Type B pancreatic cell (in vitro differentiated cells): Measurements from ENCODE around the gene EIF5. TPM values are rescaled to one million over a fixed set of nuclear protein-coding genes. Genes with fewer than 3 reads are reported as not detected.

Experiments used
- DNase-seq: peaks from one replicate; pipeline ENCODE4 v3.0.0; 2021; ENCODE audit warnings: mixed read lengths; ENCODE audit not compliant: unreplicated experiment; ENCODE audit errors: extremely low spot score
- H3K27ac Mint-ChIP-seq: 2 replicates; pipeline ENCODE4 v1.8.0; 2021; ENCODE audit warnings: mild to moderate bottlenecking, mixed read lengths
- H3K27me3 Mint-ChIP-seq: 2 replicates; pipeline ENCODE4 v1.8.0; 2021; ENCODE audit warnings: mixed read lengths
- H3K36me3 Mint-ChIP-seq: 2 replicates; pipeline ENCODE4 v1.8.0; 2021; ENCODE audit warnings: mixed read lengths
- H3K4me1 Mint-ChIP-seq: one replicate; pipeline ENCODE4 v1.8.0; 2021; ENCODE audit warnings: mixed read lengths; ENCODE audit not compliant: unreplicated experiment
- H3K4me3 Mint-ChIP-seq: 2 replicates; pipeline ENCODE4 v1.8.0; 2021; ENCODE audit warnings: mild to moderate bottlenecking, mixed read lengths
- H3K9me3 Mint-ChIP-seq: 2 replicates; pipeline ENCODE4 v1.8.0; 2021; ENCODE audit warnings: mixed read lengths
- total RNA-seq: library from RNA; stranded (reverse); gene quantifications from 2 replicates; pipeline ENCODE4 v1.2.1, GENCODE V29; 2021; ENCODE audit warnings: low replicate concordance
- TF ChIP-seq, protein P1 (sequence below): fragments of 200-600 bp; sonication (generic); conservative IDR thresholded peaks from 2 replicates; pipeline ENCODE4 v1.5.0; 2021; ENCODE audit warnings: antibody characterized with exemption, mild to moderate bottlenecking

EIF5 gene
- total RNA-seq, 1 donor from 2014 or later: 340 TPM

GRCh38 chr14:103301512-103302354, 32.3 kb upstream of the EIF5 start:
- Mint-ChIP-seq H3K36me3 (no peaks in the 10 kb centered on the region), H3K4me3 (no peak overlapping the region), H3K27ac (no peak overlapping the region), H3K4me1 (no peaks in the 10 kb centered on the region), H3K9me3 (no peaks in the 10 kb centered on the region), H3K27me3 (no peaks in the 10 kb centered on the region)
- no peak for DNase-seq
- TF ChIP-seq, protein P1, sequence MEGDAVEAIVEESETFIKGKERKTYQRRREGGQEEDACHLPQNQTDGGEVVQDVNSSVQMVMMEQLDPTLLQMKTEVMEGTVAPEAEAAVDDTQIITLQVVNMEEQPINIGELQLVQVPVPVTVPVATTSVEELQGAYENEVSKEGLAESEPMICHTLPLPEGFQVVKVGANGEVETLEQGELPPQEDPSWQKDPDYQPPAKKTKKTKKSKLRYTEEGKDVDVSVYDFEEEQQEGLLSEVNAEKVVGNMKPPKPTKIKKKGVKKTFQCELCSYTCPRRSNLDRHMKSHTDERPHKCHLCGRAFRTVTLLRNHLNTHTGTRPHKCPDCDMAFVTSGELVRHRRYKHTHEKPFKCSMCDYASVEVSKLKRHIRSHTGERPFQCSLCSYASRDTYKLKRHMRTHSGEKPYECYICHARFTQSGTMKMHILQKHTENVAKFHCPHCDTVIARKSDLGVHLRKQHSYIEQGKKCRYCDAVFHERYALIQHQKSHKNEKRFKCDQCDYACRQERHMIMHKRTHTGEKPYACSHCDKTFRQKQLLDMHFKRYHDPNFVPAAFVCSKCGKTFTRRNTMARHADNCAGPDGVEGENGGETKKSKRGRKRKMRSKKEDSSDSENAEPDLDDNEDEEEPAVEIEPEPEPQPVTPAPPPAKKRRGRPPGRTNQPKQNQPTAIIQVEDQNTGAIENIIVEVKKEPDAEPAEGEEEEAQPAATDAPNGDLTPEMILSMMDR: no peak

- H3K27ac Mint-ChIP-seq: no peak overlapping the region
- H3K4me3 Mint-ChIP-seq: no peak overlapping the region
- TF ChIP-seq, protein P1: no peak
- no peaks in the 10 kb centered on the region for H3K9me3 Mint-ChIP-seq
- H3K36me3 Mint-ChIP-seq: no peaks in the 10 kb centered on the region
- no peaks in the 10 kb centered on the region for H3K4me1 Mint-ChIP-seq
- no peaks in the 10 kb centered on the region for H3K27me3 Mint-ChIP-seq
- no peak for DNase-seq
These were observed 31.1 kb upstream of the EIF5 start for GRCh38 chr14:103302966-103303365.

- no peaks in the 10 kb centered on the region for H3K9me3 Mint-ChIP-seq
- TF ChIP-seq, protein P1: no peak
- H3K27me3 Mint-ChIP-seq: no peaks in the 10 kb centered on the region
- no peaks in the 10 kb centered on the region for H3K4me1 Mint-ChIP-seq
- DNase-seq: no peak
- H3K36me3 Mint-ChIP-seq: no peaks in the 10 kb centered on the region
- no peak overlapping the region for H3K27ac Mint-ChIP-seq
- H3K4me3 Mint-ChIP-seq: no peak overlapping the region
These were observed 29.3 kb upstream of the EIF5 start for GRCh38 chr14:103304706-103305105.

GRCh38 chr14:103308717-103309616, 25.1 kb upstream of the EIF5 start:
- Mint-ChIP-seq H3K27me3 (no peaks in the 10 kb centered on the region), H3K36me3 (no peaks in the 10 kb centered on the region), H3K4me1 (no peaks in the 10 kb centered on the region), H3K4me3 (no peak overlapping the region), H3K27ac (no peak overlapping the region), H3K9me3 (no peaks in the 10 kb centered on the region)
- no peak for DNase-seq
- TF ChIP-seq, protein P1: no peak

- TF ChIP-seq, protein P1: no peak
- Mint-ChIP-seq H3K27me3 (no peaks in the 10 kb centered on the region), H3K36me3 (no peaks in the 10 kb centered on the region), H3K27ac (no peak overlapping the region), H3K4me3 (no peak overlapping the region), H3K4me1 (peaks cover 5% of the 10 kb centered on the region), H3K9me3 (no peaks in the 10 kb centered on the region)
- DNase-seq: no peak
These were observed 23.4 kb upstream of the EIF5 start for GRCh38 chr14:103310576-103311095.
